Measurements from ENCODE around the gene MYL6. TPM values are rescaled to one million over a fixed set of nuclear protein-coding genes. Genes with fewer than 3 reads are reported as not detected.
A peak's percentile ranks its signal among the peaks of the same experiment; 100 is the strongest.

The MYL6 gene
- total and polyA plus RNA-seq, 9 of the 15 experiments (the other 6 are each of a cell fraction or from before 2014, with no cell fraction given), result 557 to 1,664 (median 958) TPM

DNA sequence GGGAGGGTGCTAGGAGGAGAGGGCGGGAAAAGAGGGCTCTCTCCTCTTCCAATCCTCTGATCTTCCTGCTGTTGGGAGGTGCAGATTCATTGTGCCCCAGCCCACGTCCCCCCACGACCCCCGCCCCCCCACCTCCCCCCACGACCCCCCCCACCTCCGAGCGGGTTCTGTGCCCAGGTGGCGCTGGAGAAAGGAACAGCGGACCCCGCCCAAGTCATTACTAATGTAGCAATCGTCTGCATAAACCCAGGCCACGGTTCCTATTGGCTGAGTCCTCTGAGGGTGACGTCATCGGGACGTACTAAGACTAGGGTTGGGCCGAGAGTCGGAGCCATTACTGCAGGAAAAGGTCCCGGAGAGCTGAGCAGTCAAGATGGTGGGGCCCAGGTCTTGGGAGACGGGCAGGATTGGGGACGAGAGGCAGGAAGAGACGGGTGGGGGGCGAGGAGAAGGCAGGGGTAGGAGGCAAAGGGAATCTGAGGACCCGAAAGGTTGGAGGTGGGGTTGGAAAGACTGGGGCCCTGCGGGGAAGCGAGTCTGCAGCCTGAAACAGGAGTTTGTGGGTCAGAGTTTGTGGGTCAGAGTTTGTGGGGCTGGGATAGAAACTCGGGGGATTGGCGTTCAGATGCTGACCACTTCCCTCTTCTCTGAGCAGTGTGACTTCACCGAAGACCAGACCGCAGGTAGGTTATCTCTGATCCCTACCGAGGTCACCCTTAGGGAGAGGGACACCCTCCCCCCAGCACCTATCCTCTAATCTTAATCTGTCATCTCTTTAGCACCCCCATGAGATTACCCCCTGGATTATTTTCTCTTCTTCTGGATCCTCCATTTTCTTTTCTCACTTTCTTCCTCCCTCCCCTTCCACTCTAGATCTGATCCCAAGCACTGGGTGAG, at the start of gene MYL6 (continued):
- peak; percentile 97 for TF ChIP-seq KDM5B (IDR thresholded peaks at IDR 0.05; ENCODE audit: insufficient replicate concordance, low read depth, low read length)
- no peak for TF ChIP-seq SMC3 (conservative IDR thresholded peaks at IDR 0.05; ENCODE audit: insufficient read depth, low read depth, low read length)
- no peak for TF ChIP-seq ZNF75A (CRISPR knock-in tag; IDR thresholded peaks at IDR 0.05)
- TF ChIP-seq KLF1 (tag; IDR thresholded peaks at IDR 0.05), result 0 out of 2 replicates have a peak, but pooled peaks have one; percentile 25
- no peak for TF ChIP-seq STAG1 (CRISPR knock-in tag; IDR thresholded peaks at IDR 0.05; ENCODE audit: borderline replicate concordance)
- TF ChIP-seq NFE2 (IDR thresholded peaks at IDR 0.05; ENCODE audit: low read depth), result 0 out of 2 replicates have a peak, but pooled peaks have one; percentile 2
- no peak for TF ChIP-seq YBX1 (IDR thresholded peaks at IDR 0.05)
- no peak for TF ChIP-seq SIRT6 (IDR thresholded peaks at IDR 0.05; ENCODE audit: low read depth, low read length)
- TF ChIP-seq, protein P1, sequence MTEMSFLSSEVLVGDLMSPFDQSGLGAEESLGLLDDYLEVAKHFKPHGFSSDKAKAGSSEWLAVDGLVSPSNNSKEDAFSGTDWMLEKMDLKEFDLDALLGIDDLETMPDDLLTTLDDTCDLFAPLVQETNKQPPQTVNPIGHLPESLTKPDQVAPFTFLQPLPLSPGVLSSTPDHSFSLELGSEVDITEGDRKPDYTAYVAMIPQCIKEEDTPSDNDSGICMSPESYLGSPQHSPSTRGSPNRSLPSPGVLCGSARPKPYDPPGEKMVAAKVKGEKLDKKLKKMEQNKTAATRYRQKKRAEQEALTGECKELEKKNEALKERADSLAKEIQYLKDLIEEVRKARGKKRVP (CRISPR knock-in tag; IDR thresholded peaks at IDR 0.05), result peak; percentile 61
- 0 out of 2 replicates have a peak, but pooled peaks have one; percentile 29 for TF ChIP-seq TCFL5 (CRISPR knock-in tag; conservative IDR thresholded peaks at IDR 0.05)
- TF ChIP-seq, protein P2, sequence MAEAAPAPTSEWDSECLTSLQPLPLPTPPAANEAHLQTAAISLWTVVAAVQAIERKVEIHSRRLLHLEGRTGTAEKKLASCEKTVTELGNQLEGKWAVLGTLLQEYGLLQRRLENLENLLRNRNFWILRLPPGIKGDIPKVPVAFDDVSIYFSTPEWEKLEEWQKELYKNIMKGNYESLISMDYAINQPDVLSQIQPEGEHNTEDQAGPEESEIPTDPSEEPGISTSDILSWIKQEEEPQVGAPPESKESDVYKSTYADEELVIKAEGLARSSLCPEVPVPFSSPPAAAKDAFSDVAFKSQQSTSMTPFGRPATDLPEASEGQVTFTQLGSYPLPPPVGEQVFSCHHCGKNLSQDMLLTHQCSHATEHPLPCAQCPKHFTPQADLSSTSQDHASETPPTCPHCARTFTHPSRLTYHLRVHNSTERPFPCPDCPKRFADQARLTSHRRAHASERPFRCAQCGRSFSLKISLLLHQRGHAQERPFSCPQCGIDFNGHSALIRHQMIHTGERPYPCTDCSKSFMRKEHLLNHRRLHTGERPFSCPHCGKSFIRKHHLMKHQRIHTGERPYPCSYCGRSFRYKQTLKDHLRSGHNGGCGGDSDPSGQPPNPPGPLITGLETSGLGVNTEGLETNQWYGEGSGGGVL (CRISPR knock-in tag; IDR thresholded peaks at IDR 0.05), result no peak
- TF ChIP-seq SLC30A9 (CRISPR knock-in tag; IDR thresholded peaks at IDR 0.05), result 0 out of 2 replicates have a peak, but pooled peaks have one; percentile 59
- no peak for TF ChIP-seq DIDO1 (tag; IDR thresholded peaks at IDR 0.05; ENCODE audit: low read depth)
- peak; percentile 99 for TF ChIP-seq ELF4 (CRISPR knock-in tag; IDR thresholded peaks at IDR 0.05)
- peak; percentile 95 for TF ChIP-seq NFRKB (IDR thresholded peaks at IDR 0.05; ENCODE audit: low read depth)
- peak; percentile 95 for TF ChIP-seq CREM (IDR thresholded peaks at IDR 0.05; ENCODE audit: low read depth)
- peak; percentile 19; the same call in 1 of the 2 replicates for TF ChIP-seq ZNF253 (CRISPR knock-in tag; conservative IDR thresholded peaks at IDR 0.05)
- TF ChIP-seq HSF4 (CRISPR knock-in tag; IDR thresholded peaks at IDR 0.05; ENCODE audit: borderline replicate concordance), result no peak
- TF ChIP-seq ELF2 (CRISPR knock-in tag; IDR thresholded peaks at IDR 0.05), result peak; percentile 82
- TF ChIP-seq NR2F6 (CRISPR knock-in tag; IDR thresholded peaks at IDR 0.05), result 0 out of 2 replicates have a peak, but pooled peaks have one; percentile 75
- TF ChIP-seq, protein P3, sequence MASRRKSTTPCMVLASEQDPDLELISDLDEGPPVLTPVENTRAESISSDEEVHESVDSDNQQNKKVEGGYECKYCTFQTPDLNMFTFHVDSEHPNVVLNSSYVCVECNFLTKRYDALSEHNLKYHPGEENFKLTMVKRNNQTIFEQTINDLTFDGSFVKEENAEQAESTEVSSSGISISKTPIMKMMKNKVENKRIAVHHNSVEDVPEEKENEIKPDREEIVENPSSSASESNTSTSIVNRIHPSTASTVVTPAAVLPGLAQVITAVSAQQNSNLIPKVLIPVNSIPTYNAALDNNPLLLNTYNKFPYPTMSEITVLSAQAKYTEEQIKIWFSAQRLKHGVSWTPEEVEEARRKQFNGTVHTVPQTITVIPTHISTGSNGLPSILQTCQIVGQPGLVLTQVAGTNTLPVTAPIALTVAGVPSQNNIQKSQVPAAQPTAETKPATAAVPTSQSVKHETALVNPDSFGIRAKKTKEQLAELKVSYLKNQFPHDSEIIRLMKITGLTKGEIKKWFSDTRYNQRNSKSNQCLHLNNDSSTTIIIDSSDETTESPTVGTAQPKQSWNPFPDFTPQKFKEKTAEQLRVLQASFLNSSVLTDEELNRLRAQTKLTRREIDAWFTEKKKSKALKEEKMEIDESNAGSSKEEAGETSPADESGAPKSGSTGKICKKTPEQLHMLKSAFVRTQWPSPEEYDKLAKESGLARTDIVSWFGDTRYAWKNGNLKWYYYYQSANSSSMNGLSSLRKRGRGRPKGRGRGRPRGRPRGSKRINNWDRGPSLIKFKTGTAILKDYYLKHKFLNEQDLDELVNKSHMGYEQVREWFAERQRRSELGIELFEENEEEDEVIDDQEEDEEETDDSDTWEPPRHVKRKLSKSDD (conservative IDR thresholded peaks at IDR 0.05; ENCODE audit: low read length), result no peak
- TF ChIP-seq BMI1 (IDR thresholded peaks at IDR 0.05; ENCODE audit: low read length), result no peak
- TF ChIP-seq DACH1 (IDR thresholded peaks at IDR 0.05; ENCODE audit: partially characterized antibody), result no peak
- TF ChIP-seq OTX1 (CRISPR knock-in tag; IDR thresholded peaks at IDR 0.05), result peak; percentile 99
- no peak for TF ChIP-seq SRSF7 (optimal IDR thresholded peaks at IDR 0.05; ENCODE audit: low read depth, low read length)

Measured in K562 (cell line).